Measurements from ENCODE around the gene CDK8.
"Not testable (repeated sequence)": the region's sequence is repeated elsewhere in the genome, so short reads cannot be mapped to it uniquely, and the experiment has no call there.

The CDK8 gene

GRCh38 chr13:26254583-26255111 is 718 bp downstream of the CDK8 start:
- peak; percentile 60 for DNase-seq

GRCh38 chr13:26255115-26255514 is 1.2 kb downstream of the CDK8 start:
- DNase-seq: no peak

GRCh38 chr13:26255691-26256277 is 1.9 kb downstream of the CDK8 start:
- DNase-seq: no peak

GRCh38 chr13:26257049-26257448 is 3.1 kb downstream of the CDK8 start:
- no peak for DNase-seq

- DNase-seq: no peak
Observed at GRCh38 chr13:26259634-26260033, 5.7 kb downstream of the CDK8 start.

- no peak for DNase-seq
Observed at GRCh38 chr13:26262156-26262555, 8.2 kb downstream of the CDK8 start.

- no peak for DNase-seq
Observed at GRCh38 chr13:26266311-26266710, 12.4 kb downstream of the CDK8 start.

- no peak for DNase-seq
Observed at GRCh38 chr13:26270707-26271106, 16.8 kb downstream of the CDK8 start.

- DNase-seq: no peak
Observed at GRCh38 chr13:26272621-26273020, 18.7 kb downstream of the CDK8 start.

GRCh38 chr13:26280295-26280694 is 26.4 kb downstream of the CDK8 start:
- no peak for DNase-seq

GRCh38 chr13:26280822-26281221 is 26.9 kb downstream of the CDK8 start:
- no peak for DNase-seq

- not testable (repeated sequence) for DNase-seq
Observed at GRCh38 chr13:26285911-26286310, 32.0 kb downstream of the CDK8 start.

- not testable (repeated sequence) for DNase-seq
Observed at GRCh38 chr13:26288838-26289237, 34.9 kb downstream of the CDK8 start.

- DNase-seq: no peak
Observed at GRCh38 chr13:26295812-26296211, 41.9 kb downstream of the CDK8 start.

- no peak for DNase-seq
Observed at GRCh38 chr13:26299168-26299750, 45.3 kb downstream of the CDK8 start.

- DNase-seq: peak; percentile 7
Observed at GRCh38 chr13:26300140-26300539, 46.2 kb downstream of the CDK8 start.

- no peak for DNase-seq
Observed at GRCh38 chr13:26305676-26306075, 51.7 kb downstream of the CDK8 start.

- no peak for DNase-seq
Observed at GRCh38 chr13:26307701-26308100, 53.8 kb downstream of the CDK8 start.

- DNase-seq: no peak
Observed at GRCh38 chr13:26308250-26308649, 54.3 kb downstream of the CDK8 start.

- no peak for DNase-seq
Observed at GRCh38 chr13:26308836-26309235, 54.9 kb downstream of the CDK8 start.

GRCh38 chr13:26310003-26310402 is 56.1 kb downstream of the CDK8 start:
- no peak for DNase-seq

GRCh38 chr13:26310470-26310869 is 56.5 kb downstream of the CDK8 start:
- DNase-seq: no peak

- not testable (repeated sequence) for DNase-seq
Observed at GRCh38 chr13:26312019-26312418, 58.1 kb downstream of the CDK8 start.

GRCh38 chr13:26316095-26316494 is 62.2 kb downstream of the CDK8 start:
- DNase-seq: not testable (repeated sequence)

GRCh38 chr13:26320766-26321165 is 66.8 kb downstream of the CDK8 start:
- no peak for DNase-seq
